ENCODE data around the gene EHD3.
A peak's percentile ranks its signal among the peaks of the same experiment; 100 is the strongest.

Gene EHD3

DNA sequence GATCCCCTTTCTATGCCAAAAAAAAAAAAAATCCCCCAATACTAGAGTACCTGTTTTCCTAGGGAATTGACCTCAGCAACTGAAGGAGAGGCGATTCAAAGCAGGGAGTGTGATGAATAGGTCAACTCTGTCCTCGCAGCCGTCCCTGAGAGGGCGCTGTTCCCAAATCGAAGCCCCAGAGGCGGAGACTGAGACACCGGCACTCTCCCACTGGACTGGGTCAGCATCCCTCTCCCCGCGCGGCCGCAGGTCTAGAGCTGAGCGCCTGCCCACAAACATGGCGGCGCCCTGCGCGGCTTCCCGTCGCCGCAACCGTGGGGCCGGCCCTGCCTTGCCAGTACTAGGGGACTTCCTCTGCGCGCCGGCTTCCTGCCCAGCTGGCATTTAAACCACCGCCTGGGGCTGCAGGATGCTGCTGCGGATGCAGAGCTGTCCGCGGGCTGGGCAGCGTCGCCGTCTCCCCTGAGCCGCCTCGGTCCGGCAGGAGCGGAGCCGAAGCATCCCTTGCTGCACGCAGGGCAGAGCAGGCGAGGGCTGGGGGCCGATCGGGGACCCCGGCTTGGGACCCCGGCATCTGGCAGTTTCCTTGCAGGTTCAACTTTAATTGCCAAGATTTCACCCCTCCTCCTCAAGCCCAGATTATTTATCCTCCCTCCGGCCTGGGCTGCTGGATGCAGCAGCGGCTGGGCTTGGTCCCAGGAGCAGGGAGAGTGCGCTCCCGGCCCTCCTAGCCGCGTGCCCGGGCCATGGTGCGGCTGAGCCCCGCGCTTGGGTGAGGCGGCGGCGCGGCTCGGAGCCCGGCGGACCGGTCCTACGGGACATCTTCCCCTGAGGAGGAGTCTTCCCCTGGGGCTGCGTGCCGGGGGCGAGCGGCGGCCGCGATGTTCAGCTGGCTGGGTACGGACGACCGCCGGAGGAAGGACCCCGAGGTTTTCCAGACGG is at the start of gene EHD3:
Gene EHD3 (plus strand): TSS at position 412 of the 942 bp plus-strand sequence. CDS start 470 bp downstream, at position 882.
- peak; percentile 47; the same call in 1 of the 2 replicates for TF ChIP-seq TCF4 (CRISPR knock-in tag; IDR thresholded peaks at IDR 0.05; ENCODE audit: borderline replicate concordance)
- TF ChIP-seq, protein P1, sequence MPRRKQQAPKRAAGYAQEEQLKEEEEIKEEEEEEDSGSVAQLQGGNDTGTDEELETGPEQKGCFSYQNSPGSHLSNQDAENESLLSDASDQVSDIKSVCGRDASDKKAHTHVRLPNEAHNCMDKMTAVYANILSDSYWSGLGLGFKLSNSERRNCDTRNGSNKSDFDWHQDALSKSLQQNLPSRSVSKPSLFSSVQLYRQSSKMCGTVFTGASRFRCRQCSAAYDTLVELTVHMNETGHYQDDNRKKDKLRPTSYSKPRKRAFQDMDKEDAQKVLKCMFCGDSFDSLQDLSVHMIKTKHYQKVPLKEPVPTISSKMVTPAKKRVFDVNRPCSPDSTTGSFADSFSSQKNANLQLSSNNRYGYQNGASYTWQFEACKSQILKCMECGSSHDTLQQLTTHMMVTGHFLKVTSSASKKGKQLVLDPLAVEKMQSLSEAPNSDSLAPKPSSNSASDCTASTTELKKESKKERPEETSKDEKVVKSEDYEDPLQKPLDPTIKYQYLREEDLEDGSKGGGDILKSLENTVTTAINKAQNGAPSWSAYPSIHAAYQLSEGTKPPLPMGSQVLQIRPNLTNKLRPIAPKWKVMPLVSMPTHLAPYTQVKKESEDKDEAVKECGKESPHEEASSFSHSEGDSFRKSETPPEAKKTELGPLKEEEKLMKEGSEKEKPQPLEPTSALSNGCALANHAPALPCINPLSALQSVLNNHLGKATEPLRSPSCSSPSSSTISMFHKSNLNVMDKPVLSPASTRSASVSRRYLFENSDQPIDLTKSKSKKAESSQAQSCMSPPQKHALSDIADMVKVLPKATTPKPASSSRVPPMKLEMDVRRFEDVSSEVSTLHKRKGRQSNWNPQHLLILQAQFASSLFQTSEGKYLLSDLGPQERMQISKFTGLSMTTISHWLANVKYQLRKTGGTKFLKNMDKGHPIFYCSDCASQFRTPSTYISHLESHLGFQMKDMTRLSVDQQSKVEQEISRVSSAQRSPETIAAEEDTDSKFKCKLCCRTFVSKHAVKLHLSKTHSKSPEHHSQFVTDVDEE (CRISPR knock-in tag; IDR thresholded peaks at IDR 0.05) = peak; percentile 70; the same call in 1 of the 2 replicates
- TF ChIP-seq, protein P2, sequence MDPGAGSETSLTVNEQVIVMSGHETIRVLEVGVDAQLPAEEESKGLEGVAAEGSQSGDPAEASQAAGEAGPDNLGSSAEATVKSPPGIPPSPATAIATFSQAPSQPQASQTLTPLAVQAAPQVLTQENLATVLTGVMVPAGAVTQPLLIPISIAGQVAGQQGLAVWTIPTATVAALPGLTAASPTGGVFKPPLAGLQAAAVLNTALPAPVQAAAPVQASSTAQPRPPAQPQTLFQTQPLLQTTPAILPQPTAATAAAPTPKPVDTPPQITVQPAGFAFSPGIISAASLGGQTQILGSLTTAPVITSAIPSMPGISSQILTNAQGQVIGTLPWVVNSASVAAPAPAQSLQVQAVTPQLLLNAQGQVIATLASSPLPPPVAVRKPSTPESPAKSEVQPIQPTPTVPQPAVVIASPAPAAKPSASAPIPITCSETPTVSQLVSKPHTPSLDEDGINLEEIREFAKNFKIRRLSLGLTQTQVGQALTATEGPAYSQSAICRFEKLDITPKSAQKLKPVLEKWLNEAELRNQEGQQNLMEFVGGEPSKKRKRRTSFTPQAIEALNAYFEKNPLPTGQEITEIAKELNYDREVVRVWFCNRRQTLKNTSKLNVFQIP (CRISPR knock-in tag; IDR thresholded peaks at IDR 0.05; ENCODE audit: borderline replicate concordance, low read depth) = peak; percentile 16; the same call in 1 of the 2 replicates
- TF ChIP-seq SNAI2 (CRISPR knock-in tag; IDR thresholded peaks at IDR 0.05) = 0 out of 2 replicates have a peak, but pooled peaks have one; percentile 29
- no peak for TF ChIP-seq TOX (CRISPR knock-in tag; IDR thresholded peaks at IDR 0.05; ENCODE audit: borderline replicate concordance)
- no peak for TF ChIP-seq GLIS3 (CRISPR knock-in tag; IDR thresholded peaks at IDR 0.05)
- peak; percentile 99 for ATAC-seq

DNA sequence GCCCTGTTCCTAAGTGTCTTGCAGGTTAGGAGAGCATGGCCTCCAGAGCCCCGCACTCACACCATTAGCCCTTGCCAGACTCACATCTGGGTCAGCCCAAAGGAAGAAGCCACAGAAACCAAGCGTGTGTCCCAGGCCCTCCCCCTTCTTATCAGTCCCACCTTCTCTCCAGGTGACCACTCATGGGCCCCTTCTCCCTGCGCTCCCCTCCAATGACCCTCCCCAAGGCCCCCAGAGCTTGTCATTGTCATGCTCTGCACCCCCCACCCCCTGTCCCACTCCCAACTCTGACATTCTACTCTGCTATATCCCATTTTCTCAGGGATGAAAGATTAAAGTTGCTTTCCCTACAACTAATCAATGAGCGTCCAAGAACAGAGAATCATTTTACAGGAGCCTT is 46.8 kb upstream of the EHD3 start:
- ATAC-seq = no peak
- no peak for TF ChIP-seq ZNF70 (CRISPR knock-in tag; IDR thresholded peaks at IDR 0.05)
- TF ChIP-seq GLIS3 (CRISPR knock-in tag; IDR thresholded peaks at IDR 0.05) = no peak
- no peak for TF ChIP-seq TOX (CRISPR knock-in tag; IDR thresholded peaks at IDR 0.05; ENCODE audit: borderline replicate concordance)
- no peak for TF ChIP-seq ZFP3 (CRISPR knock-in tag; IDR thresholded peaks at IDR 0.05)
- no peak for TF ChIP-seq CSDC2 (CRISPR knock-in tag; IDR thresholded peaks at IDR 0.05)
- TF ChIP-seq OSR1 (CRISPR knock-in tag; IDR thresholded peaks at IDR 0.05) = no peak
- TF ChIP-seq PPARA (CRISPR knock-in tag; IDR thresholded peaks at IDR 0.05; ENCODE audit: borderline replicate concordance) = no peak
- TF ChIP-seq RARB (CRISPR knock-in tag; IDR thresholded peaks at IDR 0.05) = no peak

DNA sequence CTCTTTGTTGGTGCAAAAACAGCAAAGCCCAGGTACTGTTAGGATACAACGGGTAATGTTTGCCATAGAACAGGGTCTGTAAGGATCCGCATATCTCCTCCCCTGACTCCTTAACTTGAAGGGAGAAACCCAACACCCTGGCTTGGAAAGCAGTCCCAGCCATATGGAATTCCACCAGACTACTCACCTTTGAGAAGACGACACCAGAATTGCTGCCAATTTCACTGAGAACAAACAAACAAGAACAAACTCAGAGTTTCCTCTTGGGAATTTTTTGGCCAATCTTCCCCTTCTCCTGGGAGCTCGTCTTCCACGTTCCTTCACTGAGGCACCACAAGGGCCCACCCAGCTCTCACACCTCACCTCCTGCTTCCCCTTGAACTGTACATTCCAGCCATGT is 45.8 kb upstream of the EHD3 start:
- TF ChIP-seq SNAI2 (CRISPR knock-in tag; IDR thresholded peaks at IDR 0.05) = no peak
- TF ChIP-seq CSDC2 (CRISPR knock-in tag; IDR thresholded peaks at IDR 0.05) = no peak
- no peak for TF ChIP-seq TOX (CRISPR knock-in tag; IDR thresholded peaks at IDR 0.05; ENCODE audit: borderline replicate concordance)
- no peak for TF ChIP-seq BACH2 (CRISPR knock-in tag; IDR thresholded peaks at IDR 0.05; ENCODE audit: borderline replicate concordance)
- no peak for TF ChIP-seq OSR1 (CRISPR knock-in tag; IDR thresholded peaks at IDR 0.05)
- TF ChIP-seq ARNTL (CRISPR knock-in tag; IDR thresholded peaks at IDR 0.05; ENCODE audit: borderline replicate concordance, low read depth) = no peak
- TF ChIP-seq, protein P3, sequence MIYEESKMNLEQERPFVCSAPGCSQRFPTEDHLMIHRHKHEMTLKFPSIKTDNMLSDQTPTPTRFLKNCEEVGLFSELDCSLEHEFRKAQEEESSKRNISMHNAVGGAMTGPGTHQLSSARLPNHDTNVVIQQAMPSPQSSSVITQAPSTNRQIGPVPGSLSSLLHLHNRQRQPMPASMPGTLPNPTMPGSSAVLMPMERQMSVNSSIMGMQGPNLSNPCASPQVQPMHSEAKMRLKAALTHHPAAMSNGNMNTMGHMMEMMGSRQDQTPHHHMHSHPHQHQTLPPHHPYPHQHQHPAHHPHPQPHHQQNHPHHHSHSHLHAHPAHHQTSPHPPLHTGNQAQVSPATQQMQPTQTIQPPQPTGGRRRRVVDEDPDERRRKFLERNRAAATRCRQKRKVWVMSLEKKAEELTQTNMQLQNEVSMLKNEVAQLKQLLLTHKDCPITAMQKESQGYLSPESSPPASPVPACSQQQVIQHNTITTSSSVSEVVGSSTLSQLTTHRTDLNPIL (CRISPR knock-in tag; IDR thresholded peaks at IDR 0.05; ENCODE audit: low read depth) = no peak
- TF ChIP-seq ESRRG (CRISPR knock-in tag; IDR thresholded peaks at IDR 0.05) = no peak
- TF ChIP-seq, protein P2 (CRISPR knock-in tag; IDR thresholded peaks at IDR 0.05; ENCODE audit: borderline replicate concordance, low read depth) = no peak
- no peak for TF ChIP-seq PPARA (CRISPR knock-in tag; IDR thresholded peaks at IDR 0.05; ENCODE audit: borderline replicate concordance)
- TF ChIP-seq ZNF8 (CRISPR knock-in tag; IDR thresholded peaks at IDR 0.05) = no peak
- TF ChIP-seq ZC3H10 (CRISPR knock-in tag; IDR thresholded peaks at IDR 0.05) = no peak
- no peak for TF ChIP-seq ZFP30 (CRISPR knock-in tag; IDR thresholded peaks at IDR 0.05)
- no peak for ATAC-seq

DNA sequence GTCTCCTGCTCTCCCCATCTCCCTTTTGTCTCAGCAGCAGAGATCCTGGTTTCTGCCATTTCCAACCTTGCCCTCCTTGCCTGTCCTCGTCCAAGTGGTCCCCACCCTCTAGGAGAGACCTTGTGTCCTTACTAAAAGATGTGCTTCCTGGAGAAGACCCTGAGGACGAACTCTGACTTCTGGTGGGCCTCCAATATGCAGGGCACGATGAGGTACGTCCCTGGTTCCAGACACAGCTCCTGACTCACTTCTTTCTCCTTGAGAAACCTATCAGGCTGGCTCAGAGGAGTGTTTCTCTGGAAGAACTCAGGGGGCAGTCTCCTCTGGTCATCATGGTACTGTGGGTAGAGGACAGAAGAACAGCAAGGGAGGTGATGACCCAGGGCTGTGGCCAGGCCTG is 44.8 kb upstream of the EHD3 start:
- no peak for ATAC-seq
- TF ChIP-seq RARB (CRISPR knock-in tag; IDR thresholded peaks at IDR 0.05) (no peak), SNAI2 (CRISPR knock-in tag; IDR thresholded peaks at IDR 0.05) (no peak), ZFP30 (CRISPR knock-in tag; IDR thresholded peaks at IDR 0.05) (no peak), ZFP3 (CRISPR knock-in tag; IDR thresholded peaks at IDR 0.05) (no peak), ZNF70 (CRISPR knock-in tag; IDR thresholded peaks at IDR 0.05) (no peak), ZNF565 (CRISPR knock-in tag; conservative IDR thresholded peaks at IDR 0.05; ENCODE audit: low read depth) (no peak), ISL1 (CRISPR knock-in tag; IDR thresholded peaks at IDR 0.05) (no peak), OSR1 (CRISPR knock-in tag; IDR thresholded peaks at IDR 0.05) (no peak)
- TF ChIP-seq, protein P1 (CRISPR knock-in tag; IDR thresholded peaks at IDR 0.05) = no peak
- TF ChIP-seq, protein P3 (CRISPR knock-in tag; IDR thresholded peaks at IDR 0.05; ENCODE audit: low read depth) = no peak

Data from SK-N-SH treated with all-trans-retinoic acid at 6 μM for 48 hours (cell line).